HCT116 (cell line): ENCODE data around the gene ZSWIM6. TPM values are rescaled to one million over a fixed set of nuclear protein-coding genes. Genes with fewer than 3 reads are reported as not detected.
A peak's percentile ranks its signal among the peaks of the same experiment; 100 is the strongest.

Source experiments
- ATAC-seq: fragments of 200-7000 bp; cut with Tn5 transposase; 2 replicates; pipeline ENCODE4 v1.9.1; 2020; ENCODE audit warnings: mild to moderate bottlenecking, moderate library complexity
- BruUV-seq: library from RNA; stranded (reverse); fragments of 400-500 nt; replicated peaks from 2 replicates; lab custom pipeline; 2021; lab: Mats Ljungman, UMichigan
- CTCF ChIA-PET: fragments of 300-600 bp; sonication (Branson Sonifier 250); formaldehyde crosslinking; loops from one replicate; lab custom pipeline; 2021; ENCODE audit warnings: antibody characterized with exemption; lab: Charles Lee
- POLR2A ChIA-PET: fragments of 300-600, 350-600 bp; sonication (Branson Sonifier 250); formaldehyde crosslinking; loops from one replicate; lab custom pipeline; 2021; ENCODE audit warnings: antibody characterized with exemption; lab: Charles Lee
- RAD21 ChIA-PET, 2 experiments: fragments of 300-600 bp; sonication (Branson Sonifier 250); formaldehyde crosslinking; loops; one replicate each; lab custom pipeline; 2023; ENCODE audit warnings: low total read pairs in 2 of 2; ENCODE audit not compliant: uncharacterized antibody in 2 of 2, unreplicated experiment in 2 of 2, low non-redundant PET in 1 of 2; lab: Charles Lee
- DNase-seq: peaks from one replicate; pipeline ENCODE4 v3.0.0-alpha.2; 2010; ENCODE audit warnings: low read depth, low spot score
- H2AFZ ChIP-seq: fragments of 200-600 bp; shearing (Covaris generic), sonication (generic); 2 replicates; pipeline ENCODE4 v1.6.1; 2017; ENCODE audit warnings: low read depth, mixed run types, mixed read lengths, antibody characterized with exemption, low read length; ENCODE audit not compliant: poor library complexity, severe bottlenecking
- H3K27ac ChIP-seq: 2 replicates; pipeline ENCODE4 v1.5.1; 2012; ENCODE audit warnings: low read depth, low read length
- H3K27me3 ChIP-seq: fragments of 200-600 bp; sonication (generic); 2 replicates; pipeline ENCODE4 v1.6.1; 2016; ENCODE audit warnings: mixed run types, low read length, mixed read lengths; ENCODE audit not compliant: insufficient read depth
- H3K36me3 ChIP-seq, 2 experiments: fragments of 200-500 bp in 1 of 2; fragments of 200-600 bp in 1 of 2; sonication (Bioruptor generic) in 1 of 2; sonication (generic) in 1 of 2; 2 replicates each; pipeline versions ENCODE4 v1.5.1 to v1.6.1; 2014 to 2016; ENCODE audit warnings: low read length in 2 of 2, inconsistent platforms in 1 of 2, mixed read lengths in 1 of 2, mixed run types in 1 of 2; ENCODE audit not compliant: insufficient read depth in 2 of 2, control insufficient read depth in 1 of 2
- H3K4me1 ChIP-seq, 2 experiments: fragments of 200-600 bp in 1 of 2; sonication (generic) in 1 of 2; 2 replicates each; pipeline versions ENCODE4 v1.5.1 to v1.6.1; 2012 to 2017; ENCODE audit warnings: low read length in 2 of 2, inconsistent platforms in 1 of 2, mild to moderate bottlenecking in 1 of 2, mixed read lengths in 1 of 2, mixed run types in 1 of 2, moderate library complexity in 1 of 2; ENCODE audit not compliant: insufficient read depth in 2 of 2, control insufficient read depth in 1 of 2
- H3K4me2 ChIP-seq: fragments of 200-600 bp; sonication (generic); 2 replicates; pipeline ENCODE4 v1.6.1; 2017; ENCODE audit warnings: mixed run types, low read length, mixed read lengths
- H3K4me3 ChIP-seq, 2 experiments: fragments of 200-600 bp in 1 of 2; sonication (generic) in 1 of 2; replicated peaks in 1 of 2; 2 replicates each; pipeline ENCODE4 v1.5.1; 2011 to 2016; ENCODE audit warnings: low read length in 2 of 2, control low read depth in 1 of 2, low read depth in 1 of 2, mild to moderate bottlenecking in 1 of 2, mixed read lengths in 1 of 2, mixed run types in 1 of 2
- H3K79me2 ChIP-seq: fragments of 200-600 bp; sonication (generic); 2 replicates; pipeline ENCODE4 v1.6.1; 2017; ENCODE audit warnings: mild to moderate bottlenecking, mixed run types, low read length, moderate library complexity, mixed read lengths; ENCODE audit not compliant: insufficient read depth
- H3K9ac ChIP-seq: fragments of 200-600 bp; sonication (generic); 2 replicates; pipeline ENCODE4 v1.6.1; 2016; ENCODE audit warnings: low read length, mixed read lengths
- H3K9me2 ChIP-seq: fragments of 200-600 bp; sonication (generic), shearing (Covaris generic); 2 replicates; pipeline ENCODE4 v1.6.1; 2017; ENCODE audit warnings: mixed run types, mild to moderate bottlenecking, moderate library complexity; ENCODE audit not compliant: insufficient read depth
- H3K9me3 ChIP-seq, 2 experiments: fragments of 200-500 bp in 1 of 2; fragments of 200-600 bp in 1 of 2; sonication (Bioruptor generic) in 1 of 2; sonication (generic) in 1 of 2; 2 replicates each; pipeline ENCODE4 v1.6.1; 2014 to 2017; ENCODE audit warnings: low read length in 2 of 2, mixed read lengths in 2 of 2, inconsistent platforms in 1 of 2, low read depth in 1 of 2, mild to moderate bottlenecking in 1 of 2, mixed run types in 1 of 2, moderate library complexity in 1 of 2; ENCODE audit not compliant: control insufficient read depth in 1 of 2, insufficient read depth in 1 of 2
- H4K20me1 ChIP-seq: fragments of 200-600 bp; sonication (generic), shearing (Covaris generic); 2 replicates; pipeline ENCODE4 v1.6.1; 2017; ENCODE audit warnings: mixed run types, mild to moderate bottlenecking, moderate library complexity; ENCODE audit not compliant: insufficient read depth
- CBX3 ChIP-seq: IDR thresholded peaks from 2 replicates; pipeline ENCODE4 v1.6.1; 2012; ENCODE audit warnings: low read depth
- CEBPB ChIP-seq: IDR thresholded peaks from 2 replicates; pipeline ENCODE4 v1.6.1; 2012; ENCODE audit warnings: low read depth
- ELF1 ChIP-seq: IDR thresholded peaks from 2 replicates; pipeline ENCODE4 v1.6.1; 2012; ENCODE audit warnings: low read depth, borderline replicate concordance
- JUND ChIP-seq: IDR thresholded peaks from 2 replicates; pipeline ENCODE4 v1.6.1; 2012
- RAD21 ChIP-seq: IDR thresholded peaks from 2 replicates; pipeline ENCODE4 v1.6.1; 2012; ENCODE audit warnings: low read depth, mild to moderate bottlenecking
- SIN3A ChIP-seq: IDR thresholded peaks from 2 replicates; pipeline ENCODE4 v1.6.1; 2012; ENCODE audit warnings: low read depth
- ZFX ChIP-seq: fragments of 450-650 bp; IDR thresholded peaks from 2 replicates; pipeline ENCODE4 v1.6.1; 2017
- intact Hi-C: fragments of 100-400 bp; cut with micrococcal nuclease; formaldehyde crosslinking; loops from 2 replicates; pipeline ENCODE4 v1.10.0; 2022
- total RNA-seq: library from RNA; stranded (reverse); gene quantifications from one replicate; pipeline ENCODE4 v1.2.1, GENCODE V29; 2021; ENCODE audit not compliant: unreplicated experiment
- TF ChIP-seq, protein P1 (sequence below): IDR thresholded peaks from 2 replicates; pipeline ENCODE4 v1.6.1; 2012

ZSWIM6 gene
- total RNA-seq, 1 experiment from 2014 or later, result 7.4 TPM

DNA sequence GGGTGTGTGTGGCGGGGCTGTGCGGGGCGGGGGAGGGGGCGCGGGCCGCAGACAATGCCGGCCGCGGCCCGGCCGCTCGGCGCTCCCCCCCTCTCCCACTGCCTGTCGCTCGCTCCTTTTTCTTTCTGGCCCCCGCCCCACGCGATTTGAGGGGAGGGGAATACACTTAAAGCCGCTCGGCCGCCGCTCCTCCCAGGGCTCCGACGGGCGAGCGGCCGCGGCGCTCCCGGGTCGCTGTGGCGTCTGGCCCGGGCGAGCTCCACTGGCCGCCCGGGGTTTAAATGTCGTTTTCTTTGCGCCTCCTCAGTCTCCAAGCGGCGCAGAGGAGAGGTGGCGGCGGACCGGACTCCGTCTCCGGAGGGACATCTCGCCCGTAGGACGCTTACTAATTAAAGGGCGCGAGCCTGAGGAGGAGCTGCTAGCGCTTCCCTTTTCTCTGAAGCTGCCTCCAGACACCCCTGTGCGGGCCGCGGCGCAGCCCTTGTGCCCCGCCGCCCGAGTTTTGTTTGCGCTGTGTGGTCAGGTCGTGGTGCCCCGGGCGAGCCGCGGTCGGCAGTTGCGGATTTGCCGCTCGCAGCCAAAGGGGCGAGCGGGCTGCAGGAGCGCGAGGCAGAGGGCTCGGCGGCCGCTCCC lies 1.4 kb downstream of the ZSWIM6 start:
- ATAC-seq (no peak), DNase-seq (no peak)
- H3K9ac ChIP-seq, result peak overlapping the region; percentile 77
- no peak for TF ChIP-seq ZFX
- TF ChIP-seq CBX3, result no peak
- H3K9me2 ChIP-seq, result no peaks in the 10 kb centered on the region
- H3K27ac ChIP-seq, result peak overlapping the region; percentile 20; the same call in 1 of the 2 replicates
- RAD21 ChIA-PET, result interaction anchor here in 1 of 2 experiments (0.7 kb wide), 1 partner anchor 167 kb away, joined by 3 read pairs; no protein-coding TSS in a partner anchor
- H2AFZ ChIP-seq, result no peak overlapping the region
- no peaks in the 10 kb centered on the region for H3K9me3 ChIP-seq
- intact Hi-C loops, result loop anchor here (2.0 to 10.0 kb wide), 3 partner anchors 75 to 601 kb away; no protein-coding TSS in a partner anchor
- CTCF ChIA-PET, result no interaction called here
- POLR2A ChIA-PET, result no interaction called here
- H3K4me1 ChIP-seq, result peaks cover 9 to 26% of the 10 kb centered on the region in 2 experiments
- no peaks in the 10 kb centered on the region for H3K27me3 ChIP-seq
- no peaks in the 10 kb centered on the region; the same call in 1 of the 2 replicates for H4K20me1 ChIP-seq
- H3K36me3 ChIP-seq, result no peaks in the 10 kb centered on the region; a peak in 1 of 4 replicates
- H3K4me3 ChIP-seq, result peak overlapping the region; percentile 76 to 86
- peaks cover 57% of the 10 kb centered on the region for H3K79me2 ChIP-seq
- H3K4me2 ChIP-seq, result peak overlapping the region; percentile 98
- BruUV-seq, result no TSS peak

DNA sequence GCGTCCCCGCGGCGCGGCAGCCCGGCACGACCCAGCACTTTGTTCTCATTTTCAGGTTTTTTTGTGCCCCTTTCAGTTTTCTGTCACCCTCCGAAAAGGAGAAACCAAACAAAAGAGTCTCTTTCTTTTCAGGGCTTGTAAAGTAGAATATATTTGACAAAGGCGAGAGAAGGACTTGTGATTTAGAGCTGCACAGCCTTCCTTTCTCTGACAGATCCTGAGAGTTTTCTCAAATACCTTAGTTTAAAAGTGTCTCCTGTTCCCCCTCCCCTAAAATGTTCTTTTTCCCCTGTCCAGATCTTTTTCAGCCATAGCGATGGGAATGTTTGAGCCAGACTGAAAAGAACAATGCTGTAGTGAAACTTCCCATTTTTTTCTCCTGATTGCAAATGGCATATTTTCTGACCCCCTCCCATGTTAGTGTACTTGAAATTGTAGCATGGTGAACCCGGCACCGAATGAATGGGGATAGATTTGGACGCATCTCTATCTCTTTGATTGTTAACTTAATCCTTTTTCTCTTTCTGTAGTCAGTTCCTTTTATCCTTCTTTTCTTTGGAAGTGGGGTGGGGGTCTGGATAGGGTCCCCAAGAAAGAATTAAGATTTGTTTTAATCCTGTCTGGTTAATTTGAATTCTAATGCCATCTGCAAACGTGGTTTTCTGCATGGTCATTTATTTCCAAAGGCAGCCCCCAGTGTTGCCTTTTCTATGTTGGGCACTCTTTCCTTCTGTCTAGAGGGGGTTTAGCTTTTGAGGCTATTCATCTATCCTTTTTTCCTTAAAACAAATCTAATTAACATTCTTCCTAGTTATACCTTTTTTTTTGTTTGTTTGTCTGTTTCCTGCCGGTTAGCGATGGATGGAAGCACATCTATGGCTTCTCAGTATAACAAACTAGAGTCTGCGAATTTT lies 2.2 kb downstream of the ZSWIM6 start:
- Histone ChIP-seq H3K9me3 (no peaks in the 10 kb centered on the region), H3K79me2 (peaks cover 65% of the 10 kb centered on the region), H3K4me3 (peak overlapping the region; percentile 76 to 86), H3K27me3 (no peaks in the 10 kb centered on the region), H3K27ac (no peak overlapping the region), H4K20me1 (no peaks in the 10 kb centered on the region; the same call in 1 of the 2 replicates), H3K4me1 (peaks cover 9 to 21% of the 10 kb centered on the region in 2 experiments), H3K36me3 (no peaks in the 10 kb centered on the region; a peak in 1 of 4 replicates), H3K9me2 (no peaks in the 10 kb centered on the region), H2AFZ (no peak overlapping the region), H3K4me2 (peak overlapping the region; percentile 98), H3K9ac (peak overlapping the region; percentile 77)
- ChIA-PET POLR2A (no interaction called here), CTCF (no interaction called here), RAD21 (interaction anchor here in 1 of 2 experiments (0.7 kb wide), 1 partner anchor 168 kb away, joined by 3 read pairs; no protein-coding TSS in a partner anchor)
- intact Hi-C loops, result loop anchor here (2.0 to 10.0 kb wide), 3 partner anchors 75 to 601 kb away; no protein-coding TSS in a partner anchor
- TF ChIP-seq SIN3A (no peak), JUND (no peak), CEBPB (no peak), RAD21 (no peak), ELF1 (no peak)
- TF ChIP-seq, protein P1, sequence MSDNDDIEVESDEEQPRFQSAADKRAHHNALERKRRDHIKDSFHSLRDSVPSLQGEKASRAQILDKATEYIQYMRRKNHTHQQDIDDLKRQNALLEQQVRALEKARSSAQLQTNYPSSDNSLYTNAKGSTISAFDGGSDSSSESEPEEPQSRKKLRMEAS, result no peak
- no peak for ATAC-seq
- no peak for DNase-seq
- TSS peak; percentile 62 for BruUV-seq
